ENCODE measurements around the gene ATXN2L. TPM values are rescaled to one million over a fixed set of nuclear protein-coding genes. Genes with fewer than 3 reads are reported as not detected.

The ATXN2L gene
- total and polyA plus RNA-seq, 2 of the 13 experiments (the other 11 are each of a cell fraction or from before 2014, with no cell fraction given): 40.8 to 55.1 TPM

DNA sequence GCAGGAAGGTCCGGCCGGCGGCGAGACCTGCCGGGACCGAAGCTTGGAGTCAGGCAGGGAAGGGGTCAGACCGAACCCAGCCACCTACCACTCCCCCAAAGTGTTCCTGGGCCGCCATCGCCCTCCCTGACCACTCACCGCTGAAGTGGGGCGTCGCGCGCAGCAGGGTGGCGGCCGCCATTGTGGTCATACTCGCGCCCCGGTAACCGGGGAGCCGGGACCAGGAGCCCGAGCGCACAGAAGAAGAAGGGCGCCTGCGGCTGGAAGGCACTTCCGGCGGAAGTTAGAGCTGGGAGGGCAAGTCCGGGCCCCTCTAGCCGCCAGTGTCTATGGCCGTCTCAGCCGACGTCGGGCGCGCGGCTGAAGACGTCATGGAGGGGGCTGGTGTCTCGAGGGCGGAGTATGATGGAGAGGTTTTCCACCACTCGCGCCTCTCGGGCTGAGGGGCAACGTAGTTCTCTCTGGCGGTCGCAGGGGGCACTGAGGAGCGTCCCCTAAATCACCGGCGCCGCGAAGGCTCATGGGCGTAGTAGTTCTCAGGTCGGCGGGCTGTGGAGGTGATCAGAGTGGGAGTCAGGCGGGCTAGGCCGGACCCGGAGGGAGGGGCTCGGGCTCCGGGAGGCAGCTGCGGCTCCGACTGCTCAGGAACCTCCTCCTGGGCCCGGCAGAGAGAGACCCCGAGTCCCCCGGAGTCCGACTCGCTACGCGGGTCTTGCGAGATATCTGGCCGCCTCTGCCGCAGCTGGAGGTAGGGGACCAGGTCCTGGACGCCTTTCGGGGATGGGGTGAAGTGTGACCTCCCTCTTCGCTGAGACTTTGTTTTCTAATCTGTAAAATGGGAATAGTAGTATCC is 23.5 kb downstream of the ATXN2L start, which contains the start of gene TUFM:
TSS of gene TUFM (minus strand) at position 269 of the 853 bp plus-strand sequence. CDS start at position 190, 79 bp downstream.
- ChIA-PET POLR2A (interaction anchor here (0.6 to 6.6 kb wide), 14 partner anchors 9 to 236 kb away, joined by 3 to 104 read pairs (median 12); partner anchors contain the start of genes ATXN2L, NFATC2IP, SH2B1 and SPNS1), CTCF (ENCODE audit: low intra/inter-chr PET ratio, low total read pairs) (interaction anchor here (0.6 kb wide), 1 partner anchor 99 kb away, joined by 3 read pairs; no protein-coding TSS in a partner anchor)
- in situ Hi-C loops (cut with HindIII; ENCODE audit: extremely low pct_ligation_motif_present, low pct_unique_long_range_greater_than_20kb) (no loop called here), intact Hi-C loops (cut with micrococcal nuclease; ENCODE audit: unreplicated experiment) (loop anchor here (1.0 to 5.0 kb wide), 5 partner anchors 17 to 104 kb away; partner anchors contain the start of genes NFATC2IP, RABEP2 and SH2B1)
- Histone ChIP-seq H3K9ac (ENCODE audit: insufficient read depth, low read depth, low read length) (peak within 1 kb of the TSS; percentile 94), H3K27me3 (ENCODE audit: control insufficient read depth in 1 of 2, insufficient read depth in 2 of 2, low read length in 2 of 2) (no peaks in the 10 kb centered on the region; a peak in 1 of 5 replicates), H3K4me2 (ENCODE audit: low read depth, low read length) (peak within 1 kb of the TSS; percentile 85), H4K20me1 (ENCODE audit: insufficient read depth, low read length) (0 out of 2 replicates have a peak, but pooled peaks cover 4% of the 10 kb centered on the region), H3K79me2 (ENCODE audit: insufficient read depth, low read length) (peaks cover 26% of the 10 kb centered on the region), H3K4me3 (replicated peaks in 1 of 3; ENCODE audit: insufficient read depth in 1 of 3, low read depth in 2 of 3, low read length in 3 of 3) (peak within 1 kb of the TSS; percentile 75 to 97 (median 87)), H3K36me3 (replicated peaks in 1 of 2; ENCODE audit: control insufficient read depth in 1 of 2, insufficient read depth in 2 of 2, low read length in 2 of 2) (peaks cover 26 to 27% of the 10 kb centered on the region in 2 experiments), H3K27ac (ENCODE audit: extremely low read length, insufficient read depth, low read length) (peak within 1 kb of the TSS; percentile 69), H3K9me3 (ENCODE audit: low read length) (no peaks in the 10 kb centered on the region), H2AFZ (ENCODE audit: low read length) (no peak within 1 kb of the TSS), H3K4me1 (ENCODE audit: insufficient read depth, low read length) (peaks cover 18% of the 10 kb centered on the region)
- FAIRE-seq: peak; percentile 99
- ATAC-seq: peak; percentile 87
- BruUV-seq (replicated peaks): no TSS peak
- WGBS (ENCODE audit: low lambda C conversion rate): 2% methylated on average over 47 of the region's 73 CpGs
- peak; percentile 99 for DNase-seq (ENCODE audit: low spot score)
- TF ChIP-seq NAIF1 (CRISPR knock-in tag; IDR thresholded peaks at IDR 0.05; ENCODE audit: borderline replicate concordance) (peak; percentile 86; the same call in 1 of the 2 replicates), NCOR1 (IDR thresholded peaks at IDR 0.05; ENCODE audit: borderline replicate concordance, low read length) (no peak; the same call in 1 of the 2 replicates), NPAS2 (CRISPR knock-in tag; IDR thresholded peaks at IDR 0.05; ENCODE audit: borderline replicate concordance) (no peak), RBAK (CRISPR knock-in tag; IDR thresholded peaks at IDR 0.05) (no peak), CBFB (CRISPR knock-in tag; IDR thresholded peaks at IDR 0.05) (peak; percentile 84), HMG20A (CRISPR knock-in tag; IDR thresholded peaks at IDR 0.05; ENCODE audit: borderline replicate concordance) (no peak; the same call in 1 of the 2 replicates), POLR2A (IDR thresholded peaks at IDR 0.05; ENCODE audit: insufficient read depth in 1 of 2, low read depth in 2 of 2, low read length in 2 of 2) (peak; percentile 58 to 66; a peak in 3 of 4 replicates), ZNF484 (CRISPR knock-in tag; IDR thresholded peaks at IDR 0.05; ENCODE audit: borderline replicate concordance, low read depth) (no peak), CEBPB (IDR thresholded peaks at IDR 0.05; ENCODE audit: borderline replicate concordance, low read depth, low read length) (no peak), FOSL2 (CRISPR knock-in tag; IDR thresholded peaks at IDR 0.05) (peak; percentile 70; the same call in 1 of the 2 replicates), STAG1 (CRISPR knock-in tag; IDR thresholded peaks at IDR 0.05) (peak; percentile 55), ZNF883 (CRISPR knock-in tag; IDR thresholded peaks at IDR 0.05; ENCODE audit: not compliant biosample characterization) (peak; percentile 94), HMGA1 (CRISPR knock-in tag; conservative IDR thresholded peaks at IDR 0.05) (no peak), HCFC1 (IDR thresholded peaks at IDR 0.05; ENCODE audit: low read depth, low read length) (peak; percentile 88), MTF1 (CRISPR knock-in tag; IDR thresholded peaks at IDR 0.05) (no peak)
- TF ChIP-seq, protein P1, sequence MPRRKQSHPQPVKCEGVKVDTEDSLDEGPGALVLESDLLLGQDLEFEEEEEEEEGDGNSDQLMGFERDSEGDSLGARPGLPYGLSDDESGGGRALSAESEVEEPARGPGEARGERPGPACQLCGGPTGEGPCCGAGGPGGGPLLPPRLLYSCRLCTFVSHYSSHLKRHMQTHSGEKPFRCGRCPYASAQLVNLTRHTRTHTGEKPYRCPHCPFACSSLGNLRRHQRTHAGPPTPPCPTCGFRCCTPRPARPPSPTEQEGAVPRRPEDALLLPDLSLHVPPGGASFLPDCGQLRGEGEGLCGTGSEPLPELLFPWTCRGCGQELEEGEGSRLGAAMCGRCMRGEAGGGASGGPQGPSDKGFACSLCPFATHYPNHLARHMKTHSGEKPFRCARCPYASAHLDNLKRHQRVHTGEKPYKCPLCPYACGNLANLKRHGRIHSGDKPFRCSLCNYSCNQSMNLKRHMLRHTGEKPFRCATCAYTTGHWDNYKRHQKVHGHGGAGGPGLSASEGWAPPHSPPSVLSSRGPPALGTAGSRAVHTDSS (CRISPR knock-in tag; conservative IDR thresholded peaks at IDR 0.05): no peak; the same call in 1 of the 2 replicates
- TF ChIP-seq, protein P2, sequence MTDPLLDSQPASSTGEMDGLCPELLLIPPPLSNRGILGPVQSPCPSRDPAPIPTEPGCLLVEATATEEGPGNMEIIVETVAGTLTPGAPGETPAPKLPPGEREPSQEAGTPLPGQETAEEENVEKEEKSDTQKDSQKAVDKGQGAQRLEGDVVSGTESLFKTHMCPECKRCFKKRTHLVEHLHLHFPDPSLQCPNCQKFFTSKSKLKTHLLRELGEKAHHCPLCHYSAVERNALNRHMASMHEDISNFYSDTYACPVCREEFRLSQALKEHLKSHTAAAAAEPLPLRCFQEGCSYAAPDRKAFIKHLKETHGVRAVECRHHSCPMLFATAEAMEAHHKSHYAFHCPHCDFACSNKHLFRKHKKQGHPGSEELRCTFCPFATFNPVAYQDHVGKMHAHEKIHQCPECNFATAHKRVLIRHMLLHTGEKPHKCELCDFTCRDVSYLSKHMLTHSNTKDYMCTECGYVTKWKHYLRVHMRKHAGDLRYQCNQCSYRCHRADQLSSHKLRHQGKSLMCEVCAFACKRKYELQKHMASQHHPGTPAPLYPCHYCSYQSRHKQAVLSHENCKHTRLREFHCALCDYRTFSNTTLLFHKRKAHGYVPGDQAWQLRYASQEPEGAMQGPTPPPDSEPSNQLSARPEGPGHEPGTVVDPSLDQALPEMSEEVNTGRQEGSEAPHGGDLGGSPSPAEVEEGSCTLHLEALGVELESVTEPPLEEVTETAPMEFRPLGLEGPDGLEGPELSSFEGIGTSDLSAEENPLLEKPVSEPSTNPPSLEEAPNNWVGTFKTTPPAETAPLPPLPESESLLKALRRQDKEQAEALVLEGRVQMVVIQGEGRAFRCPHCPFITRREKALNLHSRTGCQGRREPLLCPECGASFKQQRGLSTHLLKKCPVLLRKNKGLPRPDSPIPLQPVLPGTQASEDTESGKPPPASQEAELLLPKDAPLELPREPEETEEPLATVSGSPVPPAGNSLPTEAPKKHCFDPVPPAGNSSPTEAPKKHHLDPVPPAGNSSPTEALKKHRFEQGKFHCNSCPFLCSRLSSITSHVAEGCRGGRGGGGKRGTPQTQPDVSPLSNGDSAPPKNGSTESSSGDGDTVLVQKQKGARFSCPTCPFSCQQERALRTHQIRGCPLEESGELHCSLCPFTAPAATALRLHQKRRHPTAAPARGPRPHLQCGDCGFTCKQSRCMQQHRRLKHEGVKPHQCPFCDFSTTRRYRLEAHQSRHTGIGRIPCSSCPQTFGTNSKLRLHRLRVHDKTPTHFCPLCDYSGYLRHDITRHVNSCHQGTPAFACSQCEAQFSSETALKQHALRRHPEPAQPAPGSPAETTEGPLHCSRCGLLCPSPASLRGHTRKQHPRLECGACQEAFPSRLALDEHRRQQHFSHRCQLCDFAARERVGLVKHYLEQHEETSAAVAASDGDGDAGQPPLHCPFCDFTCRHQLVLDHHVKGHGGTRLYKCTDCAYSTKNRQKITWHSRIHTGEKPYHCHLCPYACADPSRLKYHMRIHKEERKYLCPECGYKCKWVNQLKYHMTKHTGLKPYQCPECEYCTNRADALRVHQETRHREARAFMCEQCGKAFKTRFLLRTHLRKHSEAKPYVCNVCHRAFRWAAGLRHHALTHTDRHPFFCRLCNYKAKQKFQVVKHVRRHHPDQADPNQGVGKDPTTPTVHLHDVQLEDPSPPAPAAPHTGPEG (CRISPR knock-in tag; IDR thresholded peaks at IDR 0.05): peak; percentile 89
